Thyroid gland (tissue), 4 donors: ENCODE data around the gene UGT1A7.

Source experiments
- POLR2A ChIP-seq, 2 donors: fragments of 450-650 bp; IDR thresholded peaks; one replicate each; pipeline ENCODE4 v1.6.1; 2017; ENCODE audit warnings: antibody characterized with exemption in 2 of 2, mild to moderate bottlenecking in 2 of 2, moderate library complexity in 1 of 2
- TF ChIP-seq, protein P1 (sequence below), 6 experiments: fragments of 200-600 bp in 3 of 6; fragments of 450-650 bp in 3 of 6; sonication (generic) in 3 of 6; IDR thresholded peaks; one replicate each; pipeline ENCODE4 v1.5.1; 2016 to 2019; ENCODE audit warnings: antibody characterized with exemption in 6 of 6, mild to moderate bottlenecking in 2 of 6, inconsistent platforms in 1 of 6, moderate library complexity in 1 of 6

DNA sequence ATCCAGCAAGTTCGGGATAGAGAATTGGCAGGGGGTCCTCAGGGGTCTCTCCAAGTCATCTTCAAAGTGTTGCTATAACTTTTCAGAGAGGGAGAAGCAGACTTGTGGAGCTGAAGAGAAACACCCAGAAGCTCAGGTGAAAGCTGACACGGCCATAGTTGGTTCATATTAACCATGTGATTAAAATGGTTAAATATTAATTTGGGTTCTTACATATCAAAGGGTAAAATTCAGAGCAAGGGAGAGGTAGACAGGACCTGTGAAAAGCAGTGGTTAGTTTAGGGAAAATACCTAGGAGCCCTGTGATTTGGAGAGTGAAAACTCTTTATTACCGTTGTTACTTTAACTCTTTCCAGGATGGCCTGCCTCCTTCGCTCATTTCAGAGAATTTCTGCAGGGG is 10.9 kb downstream of the UGT1A7 start, which contains the start of gene UGT1A6:
- TF ChIP-seq, protein P1, sequence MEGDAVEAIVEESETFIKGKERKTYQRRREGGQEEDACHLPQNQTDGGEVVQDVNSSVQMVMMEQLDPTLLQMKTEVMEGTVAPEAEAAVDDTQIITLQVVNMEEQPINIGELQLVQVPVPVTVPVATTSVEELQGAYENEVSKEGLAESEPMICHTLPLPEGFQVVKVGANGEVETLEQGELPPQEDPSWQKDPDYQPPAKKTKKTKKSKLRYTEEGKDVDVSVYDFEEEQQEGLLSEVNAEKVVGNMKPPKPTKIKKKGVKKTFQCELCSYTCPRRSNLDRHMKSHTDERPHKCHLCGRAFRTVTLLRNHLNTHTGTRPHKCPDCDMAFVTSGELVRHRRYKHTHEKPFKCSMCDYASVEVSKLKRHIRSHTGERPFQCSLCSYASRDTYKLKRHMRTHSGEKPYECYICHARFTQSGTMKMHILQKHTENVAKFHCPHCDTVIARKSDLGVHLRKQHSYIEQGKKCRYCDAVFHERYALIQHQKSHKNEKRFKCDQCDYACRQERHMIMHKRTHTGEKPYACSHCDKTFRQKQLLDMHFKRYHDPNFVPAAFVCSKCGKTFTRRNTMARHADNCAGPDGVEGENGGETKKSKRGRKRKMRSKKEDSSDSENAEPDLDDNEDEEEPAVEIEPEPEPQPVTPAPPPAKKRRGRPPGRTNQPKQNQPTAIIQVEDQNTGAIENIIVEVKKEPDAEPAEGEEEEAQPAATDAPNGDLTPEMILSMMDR (IDR thresholded peaks at IDR 0.05): no peak
- no peak for TF ChIP-seq POLR2A (IDR thresholded peaks at IDR 0.05)
